ENCODE data around the gene ARAP1. TPM values are rescaled to one million over a fixed set of nuclear protein-coding genes. Genes with fewer than 3 reads are reported as not detected.

Gene ARAP1
- total RNA-seq, 8 experiments from 2014 or later: 8.7 to 64.6 (median 28.4) TPM

GRCh38 chr11:72697814-72698213, 54.4 kb downstream of the ARAP1 start:
- no peak overlapping the region for H3K27ac ChIP-seq
- ATAC-seq (replicated peaks in 6 of 8): no peak
- peaks cover 8 to 10% of the 10 kb centered on the region in 2 donors for H3K4me1 ChIP-seq (replicated peaks in 1 of 2)
- no peak overlapping the region for H3K4me3 ChIP-seq
- in situ Hi-C loops (cut with MboI; ENCODE audit: low pct_unique_long_range_greater_than_20kb in 2 of 9, low sequenced_read_pairs in 9 of 9, unreplicated experiment in 9 of 9): loop anchor here in 6 of 9 experiments (25.0 kb wide), 3 partner anchors 111 to 236 kb away; no protein-coding TSS in a partner anchor
- 92 to 93% (median 93%) methylated on average over 3 to 8 of the region's 16 CpGs; no CpG with 5 or more reads in 7 of the 10 experiments for WGBS, 10 experiments

GRCh38 chr11:72696866-72697700, 55.1 kb downstream of the ARAP1 start:
- peaks cover under 1 to 3% of the 10 kb centered on the region in 2 donors for H3K4me1 ChIP-seq (replicated peaks in 1 of 2)
- in situ Hi-C loops (cut with MboI; ENCODE audit: low pct_unique_long_range_greater_than_20kb in 2 of 9, low sequenced_read_pairs in 9 of 9, unreplicated experiment in 9 of 9): loop anchor here in 6 of 9 experiments (25.0 kb wide), 3 partner anchors 110 to 235 kb away; no protein-coding TSS in a partner anchor
- no peak overlapping the region for H3K27ac ChIP-seq
- peak; percentile 55 to 92 (median 68) for ATAC-seq (replicated peaks in 6 of 8)
- no peak overlapping the region for H3K4me3 ChIP-seq
- WGBS, 10 experiments: 86 to 100% (median 89%) methylated on average over 1 to 5 of the region's 44 CpGs; no CpG with 5 or more reads in 7 of the 10 experiments

- in situ Hi-C loops (cut with MboI; ENCODE audit: low pct_unique_long_range_greater_than_20kb in 2 of 9, low sequenced_read_pairs in 9 of 9, unreplicated experiment in 9 of 9): loop anchor here in 6 of 9 experiments (25.0 kb wide), 3 partner anchors 108 to 233 kb away; no protein-coding TSS in a partner anchor
- Histone ChIP-seq H3K27ac (no peak overlapping the region), H3K4me3 (no peak overlapping the region), H3K4me1 (replicated peaks in 1 of 2) (peaks cover 0 to 3% of the 10 kb centered on the region in 2 donors)
- 93 to 100% (median 100%) methylated on average over 1 to 6 of the region's 7 CpGs; no CpG with 5 or more reads in 5 of the 10 experiments for WGBS, 10 experiments
- no peak for ATAC-seq (replicated peaks in 6 of 8)
These were observed 56.9 kb downstream of the ARAP1 start for GRCh38 chr11:72695354-72695753.

GRCh38 chr11:72693271-72693968, 58.8 kb downstream of the ARAP1 start:
- 80 to 100% (median 90%) methylated on average over 1 to 7 of the region's 19 CpGs; no CpG with 5 or more reads in 5 of the 10 experiments for WGBS, 10 experiments
- in situ Hi-C loops (cut with MboI; ENCODE audit: low pct_unique_long_range_greater_than_20kb in 2 of 9, low sequenced_read_pairs in 9 of 9, unreplicated experiment in 9 of 9): loop anchor here in 6 of 9 experiments (25.0 kb wide), 3 partner anchors 106 to 231 kb away; no protein-coding TSS in a partner anchor
- H3K4me3 ChIP-seq: no peak overlapping the region
- H3K4me1 ChIP-seq (replicated peaks in 1 of 2): peaks cover 0 to 3% of the 10 kb centered on the region in 2 donors
- no peak overlapping the region for H3K27ac ChIP-seq
- ATAC-seq (replicated peaks in 6 of 8): no peak

GRCh38 chr11:72692498-72693237, 59.5 kb downstream of the ARAP1 start:
- Histone ChIP-seq H3K4me1 (replicated peaks in 1 of 2) (peaks cover 0 to 3% of the 10 kb centered on the region in 2 donors), H3K27ac (no peak overlapping the region), H3K4me3 (no peak overlapping the region)
- no peak for ATAC-seq (replicated peaks in 6 of 8)
- in situ Hi-C loops (cut with MboI; ENCODE audit: low pct_unique_long_range_greater_than_20kb in 2 of 9, low sequenced_read_pairs in 9 of 9, unreplicated experiment in 9 of 9): loop anchor here in 6 of 9 experiments (25.0 kb wide), 3 partner anchors 105 to 230 kb away; no protein-coding TSS in a partner anchor
- WGBS, 10 experiments: 20 to 100% (median 86%) methylated on average over 1 to 5 of the region's 9 CpGs; no CpG with 5 or more reads in 4 of the 10 experiments

- Histone ChIP-seq H3K4me1 (replicated peaks in 1 of 2) (no peaks in the 10 kb centered on the region), H3K27ac (no peak overlapping the region), H3K4me3 (no peak overlapping the region)
- ATAC-seq (replicated peaks in 6 of 8): no peak
- in situ Hi-C loops (cut with MboI; ENCODE audit: low pct_unique_long_range_greater_than_20kb in 2 of 9, low sequenced_read_pairs in 9 of 9, unreplicated experiment in 9 of 9): loop anchor here in 6 of 9 experiments (25.0 kb wide), 3 partner anchors 103 to 228 kb away; no protein-coding TSS in a partner anchor
- WGBS, 10 experiments: 60 to 100% (median 86%) methylated on average over 1 to 3 of the region's 4 CpGs; no CpG with 5 or more reads in 5 of the 10 experiments
These were observed 62.0 kb downstream of the ARAP1 start for GRCh38 chr11:72690166-72690565.

- Histone ChIP-seq H3K4me3 (no peak overlapping the region), H3K27ac (no peak overlapping the region), H3K4me1 (replicated peaks in 1 of 2) (peaks cover 3 to 8% of the 10 kb centered on the region in 2 donors)
- WGBS, 10 experiments: 78 to 100% (median 100%) methylated on average over 1 to 5 of the region's 7 CpGs; no CpG with 5 or more reads in 5 of the 10 experiments
- in situ Hi-C loops (cut with MboI; ENCODE audit: low pct_unique_long_range_greater_than_20kb in 2 of 9, low sequenced_read_pairs in 9 of 9, unreplicated experiment in 9 of 9): loop anchor here in 7 of 9 experiments (10.0 to 25.0 kb wide), 4 partner anchors 102 to 227 kb away; no protein-coding TSS in a partner anchor
- ATAC-seq (replicated peaks in 6 of 8): no peak
These were observed 63.3 kb downstream of the ARAP1 start for GRCh38 chr11:72688929-72689328.

- no peak for ATAC-seq (replicated peaks in 6 of 8)
- in situ Hi-C loops (cut with MboI; ENCODE audit: low pct_unique_long_range_greater_than_20kb in 2 of 9, low sequenced_read_pairs in 9 of 9, unreplicated experiment in 9 of 9): loop anchor here in 7 of 9 experiments (10.0 to 25.0 kb wide), 4 partner anchors 101 to 226 kb away; no protein-coding TSS in a partner anchor
- Histone ChIP-seq H3K27ac (no peak overlapping the region), H3K4me3 (no peak overlapping the region), H3K4me1 (replicated peaks in 1 of 2) (peaks cover 3 to 8% of the 10 kb centered on the region in 2 donors)
- 82 to 100% (median 94%) methylated on average over 1 to 3 of the region's 7 CpGs; no CpG with 5 or more reads in 4 of the 10 experiments for WGBS, 10 experiments
These were observed 63.7 kb downstream of the ARAP1 start for GRCh38 chr11:72688486-72688885.

- 83 to 100% (median 100%) methylated on average over 1 to 5 of the region's 7 CpGs; no CpG with 5 or more reads in 5 of the 10 experiments for WGBS, 10 experiments
- H3K27ac ChIP-seq: no peak overlapping the region
- no peak overlapping the region for H3K4me3 ChIP-seq
- ATAC-seq (replicated peaks in 6 of 8): no peak
- H3K4me1 ChIP-seq (replicated peaks in 1 of 2): peaks cover 3 to 8% of the 10 kb centered on the region in 2 donors
- in situ Hi-C loops (cut with MboI; ENCODE audit: low pct_unique_long_range_greater_than_20kb in 2 of 9, low sequenced_read_pairs in 9 of 9, unreplicated experiment in 9 of 9): loop anchor here in 7 of 9 experiments (10.0 to 25.0 kb wide), 4 partner anchors 100 to 225 kb away; no protein-coding TSS in a partner anchor
These were observed 64.9 kb downstream of the ARAP1 start for GRCh38 chr11:72687326-72687725.

- in situ Hi-C loops (cut with MboI; ENCODE audit: low pct_unique_long_range_greater_than_20kb in 2 of 9, low sequenced_read_pairs in 9 of 9, unreplicated experiment in 9 of 9): loop anchor here in 7 of 9 experiments (10.0 to 25.0 kb wide), 4 partner anchors 99 to 224 kb away; no protein-coding TSS in a partner anchor
- H3K4me3 ChIP-seq: no peak overlapping the region
- H3K27ac ChIP-seq: no peak overlapping the region
- 17 to 100% (median 82%) methylated on average over 1 to 7 of the region's 8 CpGs; no CpG with 5 or more reads in 3 of the 10 experiments for WGBS, 10 experiments
- peak in 2 of 8 experiments; percentile 2 to 3 for ATAC-seq (replicated peaks in 6 of 8)
- H3K4me1 ChIP-seq (replicated peaks in 1 of 2): peaks cover 3 to 8% of the 10 kb centered on the region in 2 donors
These were observed 65.5 kb downstream of the ARAP1 start for GRCh38 chr11:72686639-72687220.

Measured in motor neuron (in vitro differentiated cells).